ENCODE measurements around the gene KRT83. TPM values are rescaled to one million over a fixed set of nuclear protein-coding genes. Genes with fewer than 3 reads are reported as not detected.
"Not testable (repeated sequence)": the region's sequence is repeated elsewhere in the genome, so short reads cannot be mapped to it uniquely, and the experiment has no call there.

KRT83 gene
- total RNA-seq, 4 donors from 2014 or later: not detected

GRCh38 chr12:52350021-52350620 lies 28.9 kb upstream of the KRT83 start:
- DNase-seq: no peak
- WGBS, 2 donors: 79 to 94% methylated on average over 2 to 4 of the region's 8 CpGs
- no peaks in the 10 kb centered on the region for H3K9me3 ChIP-seq
- H3K27me3 ChIP-seq: peaks cover 0 to 53% (median 0%) of the 10 kb centered on the region in 4 donors
- intact Hi-C loops (cut with DNase I): no loop called here
- H3K4me3 ChIP-seq: no peak overlapping the region
- no peak for TF ChIP-seq POLR2A (IDR thresholded peaks at IDR 0.05)
- no peaks in the 10 kb centered on the region for H3K36me3 ChIP-seq
- H3K27ac ChIP-seq: no peak overlapping the region
- peaks cover 0 to 34% (median 0%) of the 10 kb centered on the region in 3 donors for H3K4me1 ChIP-seq

DNA sequence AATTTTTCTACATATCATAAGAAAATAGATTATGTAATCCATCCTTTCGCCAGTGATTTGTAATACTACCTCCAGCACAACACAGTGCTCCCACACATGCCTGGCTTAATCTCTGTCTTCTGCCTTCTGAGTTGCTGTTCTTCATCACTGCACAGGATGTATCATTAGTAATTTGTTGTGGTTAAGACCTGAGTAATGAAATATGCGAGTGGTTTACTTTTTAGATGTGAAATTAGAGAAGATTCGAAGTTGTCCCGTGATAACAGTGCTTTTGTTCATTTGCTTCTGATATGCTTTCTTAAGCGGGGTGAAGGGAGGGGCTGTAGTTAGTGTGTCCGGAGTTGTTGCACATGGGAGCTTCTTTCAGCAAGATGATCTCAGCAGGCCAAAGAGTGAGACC lies 28.0 kb upstream of the KRT83 start:
- peaks cover 0 to 32% (median 0%) of the 10 kb centered on the region in 3 donors for H3K4me1 ChIP-seq
- no peak for TF ChIP-seq POLR2A (IDR thresholded peaks at IDR 0.05)
- TF ChIP-seq CTCF (IDR thresholded peaks at IDR 0.05): no peak
- H3K4me3 ChIP-seq: no peak overlapping the region
- intact Hi-C loops (cut with DNase I): no loop called here
- 73 to 76% methylated on average over 6 of the region's 6 CpGs for WGBS, 2 donors
- DNase-seq: no peak
- H3K36me3 ChIP-seq: no peaks in the 10 kb centered on the region
- no peak overlapping the region for H3K27ac ChIP-seq
- H3K27me3 ChIP-seq: peaks cover 0 to 49% (median 0%) of the 10 kb centered on the region in 4 donors
- H3K9me3 ChIP-seq: no peaks in the 10 kb centered on the region

- 51 to 62% methylated on average over 5 to 8 of the region's 16 CpGs for WGBS, 2 donors
- Histone ChIP-seq H3K27me3 (peaks cover 0 to 47% (median 0%) of the 10 kb centered on the region in 4 donors), H3K4me1 (peaks cover 0 to 26% (median 0%) of the 10 kb centered on the region in 3 donors), H3K4me3 (no peak overlapping the region), H3K27ac (no peak overlapping the region), H3K36me3 (no peaks in the 10 kb centered on the region), H3K9me3 (no peaks in the 10 kb centered on the region)
- intact Hi-C loops (cut with DNase I): no loop called here
- TF ChIP-seq POLR2A (IDR thresholded peaks at IDR 0.05): no peak
- TF ChIP-seq CTCF (IDR thresholded peaks at IDR 0.05): no peak
- no peak for DNase-seq
These were observed 26.6 kb upstream of the KRT83 start for GRCh38 chr12:52347551-52348510.

DNA sequence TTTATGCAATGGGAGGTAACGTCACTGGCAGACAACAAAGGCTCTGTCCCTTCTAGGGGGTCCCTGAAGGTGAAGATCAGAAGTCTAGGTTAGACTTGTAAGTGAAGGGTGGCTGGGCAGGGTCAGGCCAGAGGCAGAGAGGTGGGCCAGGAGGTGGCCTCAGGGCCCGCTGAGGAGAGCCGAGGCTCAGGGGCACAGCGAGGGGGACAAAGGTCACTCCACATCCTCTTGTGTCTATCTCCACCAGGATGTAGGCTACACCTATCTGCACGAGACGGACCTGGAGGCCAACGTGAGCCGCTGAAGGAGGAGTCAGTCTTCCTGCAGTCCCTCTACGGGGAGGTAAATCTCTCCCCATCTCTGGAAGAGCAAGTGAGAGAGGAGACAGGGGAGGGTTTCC lies 25.8 kb upstream of the KRT83 start:
- Histone ChIP-seq H3K4me1 (peaks cover 0 to 26% (median 0%) of the 10 kb centered on the region in 3 donors), H3K27ac (no peak overlapping the region), H3K9me3 (no peaks in the 10 kb centered on the region), H3K4me3 (no peak overlapping the region), H3K27me3 (peaks cover 0 to 47% (median 0%) of the 10 kb centered on the region in 4 donors), H3K36me3 (no peaks in the 10 kb centered on the region)
- 81% methylated on average over 8 of the region's 9 CpGs; no CpG with 5 or more reads in 1 of the 2 donors for WGBS, 2 donors
- intact Hi-C loops (cut with DNase I): no loop called here
- no peak for DNase-seq
- TF ChIP-seq POLR2A (IDR thresholded peaks at IDR 0.05) (no peak), CTCF (IDR thresholded peaks at IDR 0.05) (no peak)

- peaks cover 0 to 47% (median 0%) of the 10 kb centered on the region in 4 donors for H3K27me3 ChIP-seq
- TF ChIP-seq POLR2A (IDR thresholded peaks at IDR 0.05) (no peak), CTCF (IDR thresholded peaks at IDR 0.05) (no peak)
- peaks cover 0 to 25% (median 0%) of the 10 kb centered on the region in 3 donors for H3K4me1 ChIP-seq
- H3K36me3 ChIP-seq: no peaks in the 10 kb centered on the region
- WGBS, 2 donors: 100% methylated on average over 1 of the region's 4 CpGs; no CpG with 5 or more reads in 1 of the 2 donors
- no peaks in the 10 kb centered on the region for H3K9me3 ChIP-seq
- H3K27ac ChIP-seq: no peak overlapping the region
- no peak for DNase-seq
- no peak overlapping the region for H3K4me3 ChIP-seq
- intact Hi-C loops (cut with DNase I): no loop called here
These were observed 25.4 kb upstream of the KRT83 start for GRCh38 chr12:52346593-52346992.

GRCh38 chr12:52345041-52345440 lies 23.8 kb upstream of the KRT83 start:
- H3K27ac ChIP-seq; intact Hi-C loops (cut with DNase I); H3K36me3 ChIP-seq; H3K4me3 ChIP-seq; H3K9me3 ChIP-seq; DNase-seq: not testable (repeated sequence)
- Histone ChIP-seq H3K4me1 (peaks cover 0 to 19% (median 0%) of the 10 kb centered on the region in 3 donors), H3K27me3 (peaks cover 0 to 43% (median 0%) of the 10 kb centered on the region in 4 donors)
- 82 to 85% methylated on average over 5 to 8 of the region's 8 CpGs for WGBS, 2 donors
